Measurements from ENCODE around the gene STK31.
"Not testable (repeated sequence)": the region's sequence is repeated elsewhere in the genome, so short reads cannot be mapped to it uniquely, and the experiment has no call there.

Gene STK31

GRCh38 chr7:23712368-23713284, 2.6 kb downstream of the STK31 start:
- no peak for DNase-seq (ENCODE audit: low read depth in 2 of 2)

DNA sequence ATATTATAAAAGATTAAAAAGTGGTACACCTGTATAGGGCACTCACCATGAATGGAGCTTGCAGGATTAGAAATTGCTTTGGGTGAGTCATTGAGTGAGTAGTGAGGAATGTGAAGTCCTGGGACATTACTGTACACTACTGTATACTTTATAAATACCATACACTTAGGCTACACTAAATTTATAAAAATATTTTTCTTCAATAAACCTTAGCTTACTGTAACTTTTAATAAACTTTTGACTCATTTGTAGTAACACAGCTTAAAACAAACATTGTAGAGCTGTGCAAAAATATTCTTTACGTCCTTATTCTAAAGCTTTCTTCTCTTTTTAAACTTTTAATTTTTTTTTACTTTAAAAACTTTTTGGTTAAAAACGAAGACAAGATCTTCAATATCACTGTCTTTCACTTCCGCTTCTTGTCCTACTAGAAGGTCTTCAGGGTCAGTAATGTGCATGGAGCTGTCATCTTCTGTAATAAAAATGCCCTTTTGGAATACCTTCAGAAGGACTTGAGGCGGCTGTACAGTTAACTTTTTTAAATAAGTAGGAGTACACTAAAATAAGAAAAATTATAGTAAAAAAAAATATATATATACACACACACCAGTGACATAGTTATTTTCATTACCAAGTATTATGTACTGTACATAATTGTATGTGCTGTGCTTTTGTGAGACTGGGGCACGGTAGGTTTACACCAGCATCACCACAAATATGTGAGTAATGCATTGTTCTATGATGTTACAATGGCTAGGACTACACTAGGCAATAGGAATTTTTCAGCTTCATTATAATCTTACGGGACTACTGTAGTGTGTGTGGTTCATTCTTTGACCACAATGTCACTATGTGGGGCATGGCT, 3.5 kb downstream of the STK31 start:
- DNase-seq (ENCODE audit: low read depth in 2 of 2): no peak

DNA sequence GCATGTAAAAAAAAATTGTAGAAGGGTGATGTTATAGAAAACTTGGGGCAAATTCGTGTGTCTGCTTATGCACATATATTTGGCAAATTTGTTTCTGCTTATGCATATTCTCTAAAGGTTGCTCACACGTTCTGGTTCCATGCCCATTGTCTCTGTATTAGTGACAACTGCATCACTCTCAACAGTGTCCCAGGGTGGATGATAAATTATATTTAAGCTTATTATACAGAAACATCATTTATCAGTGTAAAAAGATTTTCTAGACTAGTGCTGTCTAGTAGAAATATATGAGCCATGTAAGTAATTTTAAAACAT, 4.1 kb downstream of the STK31 start:
- DNase-seq (ENCODE audit: low read depth in 2 of 2): no peak

DNA sequence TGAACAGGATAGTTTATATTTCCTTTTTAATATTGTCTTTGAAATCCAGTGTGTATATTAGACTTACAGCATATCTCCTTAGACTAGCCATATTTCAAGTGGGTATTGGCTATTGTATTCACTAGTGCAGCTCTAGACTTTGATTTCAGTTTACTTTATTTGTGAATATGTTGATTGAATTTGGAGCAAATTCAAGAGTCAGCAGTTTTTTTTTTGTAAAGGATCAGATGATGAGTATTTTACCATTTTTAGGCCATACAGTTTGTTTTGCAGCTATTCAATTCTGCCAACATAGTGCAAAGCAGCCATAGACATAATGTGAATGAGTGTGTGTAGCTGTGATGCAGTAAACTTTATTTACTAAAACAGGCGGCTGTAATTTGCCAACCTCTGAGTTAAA, 4.6 kb downstream of the STK31 start:
- no peak for DNase-seq (ENCODE audit: low read depth in 2 of 2)

- DNase-seq (ENCODE audit: low read depth in 2 of 2): no peak
Measured at GRCh38 chr7:23715099-23715498, 5.1 kb downstream of the STK31 start.

DNA sequence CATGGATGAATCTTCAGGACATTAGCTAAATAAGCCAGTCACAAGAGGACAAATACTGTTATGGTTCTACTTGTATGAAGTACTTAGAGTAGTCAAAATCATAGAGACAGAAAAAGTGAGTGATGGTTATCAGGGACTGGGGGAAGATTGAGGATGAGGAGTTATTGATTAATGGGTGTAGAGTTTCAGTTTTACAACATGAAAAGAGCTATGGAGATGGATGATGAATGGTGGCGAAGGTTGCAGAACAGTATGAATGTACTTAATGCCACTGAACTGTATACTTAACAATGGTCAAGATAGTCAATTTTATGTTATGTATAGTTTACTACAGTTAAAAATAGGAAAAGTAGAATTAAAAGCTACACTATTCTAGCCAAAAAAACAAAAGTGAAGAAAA, 7.8 kb downstream of the STK31 start:
- DNase-seq (ENCODE audit: low read depth in 2 of 2): no peak

DNA sequence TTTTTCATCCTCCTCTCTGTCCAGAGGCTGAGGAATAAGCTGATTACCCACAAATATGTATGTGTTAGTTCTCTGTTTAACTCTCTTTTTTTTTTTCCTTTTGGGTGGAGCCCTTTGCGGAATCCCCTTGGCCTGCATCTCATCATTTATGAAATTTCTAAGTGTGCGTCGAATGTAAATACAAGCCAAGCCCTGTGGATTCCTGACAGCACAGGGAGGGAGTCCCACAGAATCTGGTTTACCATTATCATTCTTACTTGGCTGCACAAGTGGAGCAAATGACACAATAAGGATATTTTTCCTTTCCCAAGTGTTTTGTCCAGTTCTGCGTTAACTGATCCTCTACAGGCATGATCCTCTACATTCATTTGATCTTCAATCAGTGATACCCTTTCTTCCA, 11.4 kb downstream of the STK31 start:
- no peak for DNase-seq (ENCODE audit: low read depth in 2 of 2)

DNA sequence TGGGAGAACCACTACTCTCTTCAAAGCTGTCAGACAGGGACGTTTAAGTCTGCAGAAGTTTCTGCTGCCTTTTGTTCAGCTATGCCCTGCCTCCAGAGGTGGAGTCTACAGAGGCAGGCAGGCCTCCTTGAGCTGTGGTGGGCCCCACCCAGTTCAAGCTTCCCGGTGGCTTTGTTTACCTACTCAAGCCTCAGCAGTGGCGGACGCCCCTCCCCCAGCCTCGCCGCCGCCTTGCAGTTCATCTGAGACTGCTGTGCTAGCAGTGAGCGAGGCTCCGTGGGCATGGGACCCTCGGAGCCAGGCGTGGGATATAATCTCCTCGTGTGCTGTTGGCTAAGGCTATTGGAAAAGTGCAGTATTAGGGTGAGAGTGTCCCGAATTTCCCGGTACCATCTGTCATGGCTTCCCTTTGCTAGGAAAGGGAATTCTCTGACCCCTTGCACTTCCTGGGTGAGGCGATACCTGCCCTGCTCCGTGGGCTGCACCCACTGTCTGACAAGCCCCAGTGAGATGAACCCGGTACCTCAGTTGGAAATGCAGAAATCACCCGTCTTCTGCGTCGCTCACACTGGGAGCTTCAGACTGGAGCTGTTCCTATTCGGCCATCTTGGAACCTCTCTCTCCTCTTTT, 12.7 kb downstream of the STK31 start:
- not testable (repeated sequence) for DNase-seq (ENCODE audit: low read depth in 2 of 2)

DNA sequence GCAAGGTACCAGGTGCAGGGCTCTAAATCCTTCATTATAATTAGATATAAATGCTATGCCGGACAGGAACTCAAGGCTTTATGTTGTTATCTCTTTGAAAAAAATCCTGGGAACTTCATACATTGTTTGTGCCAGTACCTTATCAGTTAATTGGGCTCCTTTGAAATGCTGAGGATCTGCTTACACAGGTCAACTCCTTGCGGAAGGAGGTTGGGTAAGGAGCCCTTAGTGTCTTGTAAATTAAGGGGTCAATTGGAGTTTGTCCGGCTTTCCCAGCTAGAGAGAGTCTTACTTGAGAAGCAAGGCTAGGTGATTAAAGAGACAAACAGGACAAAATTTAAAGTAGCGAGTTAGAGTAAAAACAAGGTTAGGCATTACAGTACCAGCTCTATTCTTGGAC, 14.1 kb downstream of the STK31 start:
- DNase-seq (ENCODE audit: low read depth in 2 of 2): not testable (repeated sequence)

- no peak for DNase-seq (ENCODE audit: low read depth in 2 of 2)
Measured at GRCh38 chr7:23742051-23742450, 32.0 kb downstream of the STK31 start.

- no peak for DNase-seq (ENCODE audit: low read depth in 2 of 2)
Measured at GRCh38 chr7:23743226-23743625, 33.2 kb downstream of the STK31 start.

GRCh38 chr7:23746629-23747028, 36.6 kb downstream of the STK31 start:
- DNase-seq (ENCODE audit: low read depth in 2 of 2): no peak

GRCh38 chr7:23751852-23752251, 41.8 kb downstream of the STK31 start:
- no peak for DNase-seq (ENCODE audit: low read depth in 2 of 2)

DNA sequence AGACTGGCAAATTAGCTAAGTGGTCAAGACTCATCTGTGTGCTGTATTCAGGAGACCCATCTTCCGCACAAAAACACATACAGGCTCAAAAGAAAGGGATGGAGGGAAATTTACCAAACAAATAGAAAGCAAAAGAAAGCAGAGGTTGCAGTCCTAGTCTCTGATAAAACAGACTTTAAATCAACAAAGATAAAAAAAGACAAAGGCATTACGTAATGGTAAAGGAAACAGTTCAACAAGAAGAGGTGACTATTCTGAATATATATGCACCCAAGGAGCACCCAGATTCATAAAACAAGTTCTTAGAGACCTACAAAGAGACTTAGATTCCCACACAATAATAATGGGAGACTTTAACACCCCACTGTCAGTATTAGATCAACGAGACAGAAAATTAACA, 48.8 kb downstream of the STK31 start:
- DNase-seq (ENCODE audit: low read depth in 2 of 2): not testable (repeated sequence)

- DNase-seq (ENCODE audit: low read depth in 2 of 2): no peak
Measured at GRCh38 chr7:23759671-23760391, 49.8 kb downstream of the STK31 start.

GRCh38 chr7:23765943-23766342, 55.9 kb downstream of the STK31 start:
- no peak for DNase-seq (ENCODE audit: low read depth in 2 of 2)

DNA sequence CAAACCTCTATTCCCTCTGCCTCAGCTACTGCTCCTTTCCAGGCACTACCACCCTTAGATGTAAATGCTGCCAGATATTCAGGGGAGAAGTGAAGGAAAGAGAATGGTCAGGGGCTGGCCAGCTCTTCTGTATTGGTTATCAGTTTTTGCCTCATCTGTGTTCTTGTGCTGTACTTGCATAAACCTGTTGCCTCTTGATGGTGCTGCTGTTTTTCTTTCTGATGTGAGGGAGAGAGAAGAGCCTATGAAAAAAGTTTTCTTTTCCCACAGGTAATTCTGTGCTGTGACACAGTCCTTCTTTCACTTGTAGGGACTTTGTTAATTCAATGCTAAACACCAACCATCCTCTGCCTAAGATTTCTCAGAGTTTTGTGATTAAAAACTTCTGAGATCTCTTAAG, 57.5 kb downstream of the STK31 start:
- no peak for DNase-seq (ENCODE audit: low read depth in 2 of 2)

DNA sequence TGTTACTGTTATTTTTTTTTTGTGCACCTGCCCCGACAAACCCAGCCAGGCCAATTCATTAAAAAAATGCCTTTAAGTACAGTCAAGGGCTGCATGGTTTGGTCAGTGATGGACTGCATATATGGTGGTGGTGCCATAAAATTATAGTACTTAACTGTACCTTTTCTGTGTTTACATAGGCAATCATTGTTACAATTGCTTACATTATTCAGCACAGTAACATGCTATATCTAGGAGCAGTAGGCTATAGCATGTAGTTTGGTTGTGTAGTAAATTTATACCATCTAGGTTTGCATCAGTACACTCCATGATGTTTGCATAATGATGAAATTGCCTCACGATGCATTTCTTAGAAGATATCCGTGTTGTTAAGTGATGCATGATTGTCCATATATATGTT, 58.0 kb downstream of the STK31 start:
- DNase-seq (ENCODE audit: low read depth in 2 of 2): no peak

DNA sequence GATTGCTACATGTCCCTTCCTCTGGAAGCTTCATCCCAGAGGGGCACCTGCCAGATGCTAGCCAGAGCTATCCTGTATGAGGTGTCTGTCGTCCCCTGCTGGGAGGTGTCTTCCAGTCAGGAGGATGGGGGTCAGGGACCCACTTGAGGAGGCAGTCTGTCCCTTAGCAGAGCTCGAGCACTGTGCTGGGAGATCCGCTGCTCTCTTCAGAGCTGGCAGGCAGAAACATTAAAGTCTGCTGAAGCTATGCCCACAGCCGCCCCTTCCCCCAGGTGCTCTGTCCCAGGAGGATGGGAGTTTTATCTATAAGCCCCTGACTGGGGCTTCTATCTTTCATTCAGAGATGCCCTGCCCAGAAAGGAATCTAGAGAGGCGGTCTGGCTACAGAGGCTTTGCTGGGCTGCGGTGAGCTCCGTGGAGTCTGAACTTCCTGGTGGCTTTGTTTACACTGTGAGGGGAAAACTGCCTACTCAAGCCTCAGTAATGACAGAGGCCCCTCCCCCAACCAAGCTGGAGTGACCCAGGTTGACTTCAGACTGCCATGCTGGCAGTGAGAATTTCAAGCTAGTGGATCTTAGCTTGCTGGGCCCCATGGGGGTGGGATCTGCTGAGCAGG, 69.3 kb downstream of the STK31 start:
- not testable (repeated sequence) for DNase-seq (ENCODE audit: low read depth in 2 of 2)

DNA sequence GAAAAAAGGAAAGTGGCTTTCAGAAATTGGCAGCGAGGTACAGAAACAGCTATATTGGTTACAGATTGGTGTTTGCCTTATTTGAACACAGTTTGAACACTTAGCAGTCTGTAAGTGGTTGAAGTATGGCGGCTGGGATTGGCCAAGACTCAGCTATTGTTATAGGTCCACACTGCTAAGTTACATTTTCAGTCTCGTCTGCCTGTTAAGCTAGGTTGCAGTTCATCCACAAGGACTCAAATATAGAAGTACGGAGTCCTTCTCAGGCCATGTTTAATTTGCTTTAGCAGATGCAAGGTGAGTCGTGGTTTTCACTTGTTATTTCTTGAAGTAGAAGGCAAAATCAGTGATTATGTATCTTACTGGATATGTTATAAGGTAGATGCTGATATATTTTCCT, 73.1 kb downstream of the STK31 start:
- DNase-seq (ENCODE audit: low read depth in 2 of 2): no peak

- DNase-seq (ENCODE audit: low read depth in 2 of 2): no peak
Measured at GRCh38 chr7:23787272-23787671, 77.3 kb downstream of the STK31 start.
